ENCODE data around the gene AMBRA1. TPM values are rescaled to one million over a fixed set of nuclear protein-coding genes. Genes with fewer than 3 reads are reported as not detected.

The AMBRA1 gene
- total and polyA plus RNA-seq, 2 donors (not counting 3 experiments of a cell fraction or from before 2014, with no cell fraction given) = 18.4 to 32.4 TPM

DNA sequence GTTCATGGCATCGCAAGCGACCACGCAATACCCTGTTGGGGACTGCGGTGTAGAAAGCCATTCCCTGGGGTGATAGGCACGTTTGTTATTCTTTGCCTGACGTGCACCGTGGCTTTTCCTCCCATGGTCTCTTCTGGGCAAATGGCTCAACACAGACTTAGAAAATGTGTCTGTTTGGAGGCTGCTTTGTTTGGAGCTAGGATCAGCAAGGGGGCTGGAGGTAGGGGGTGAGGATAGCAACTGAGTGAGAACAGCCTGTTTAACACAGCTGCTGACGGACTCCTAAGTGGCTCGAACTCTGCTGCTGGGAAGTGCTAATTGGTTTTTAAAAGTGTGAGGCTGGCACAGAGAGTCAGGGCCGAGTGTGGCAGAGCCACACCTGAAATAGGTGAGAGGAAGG is 186.2 kb downstream of the AMBRA1 start:
- dilution Hi-C loops (cut with MboI; ENCODE audit: extremely low pct_ligation_motif_present, low sequenced_read_pairs) = no loop called here

More for the DNA sequence above, 186.2 kb downstream of the AMBRA1 start:
- no peak overlapping the region for H3K9ac ChIP-seq (replicated peaks; ENCODE audit: extremely low read depth, insufficient read depth, low read length)
- no peaks in the 10 kb centered on the region for H3K9me3 ChIP-seq (replicated peaks; ENCODE audit: control insufficient read depth, insufficient read depth, low read length)
- H3K27ac ChIP-seq (ENCODE audit: insufficient read depth, low read depth, low read length) = no peak overlapping the region
- H3K4me2 ChIP-seq (ENCODE audit: insufficient read depth, low read length) = no peak overlapping the region
- no peaks in the 10 kb centered on the region for H3K4me1 ChIP-seq (ENCODE audit: control insufficient read depth, extremely low read depth, insufficient read depth, low read length)
- H2AFZ ChIP-seq (ENCODE audit: low read depth, low read length) = no peak overlapping the region
- BruUV-seq (replicated peaks) = no TSS peak
- H3K27me3 ChIP-seq (ENCODE audit: control insufficient read depth in 2 of 2, insufficient read depth in 2 of 2, low read length in 2 of 2) = no peaks in the 10 kb centered on the region
- no peaks in the 10 kb centered on the region for H4K20me1 ChIP-seq (replicated peaks; ENCODE audit: control insufficient read depth, extremely low read depth, insufficient read depth, low read length)
- H3K9me1 ChIP-seq (replicated peaks; ENCODE audit: control insufficient read depth, extremely low read depth, insufficient read depth, low read length) = no peaks in the 10 kb centered on the region
- ChIA-PET CTCF (no interaction called here), POLR2A (no interaction called here)
- H3K79me2 ChIP-seq (ENCODE audit: control insufficient read depth, insufficient read depth, low read length) = no peaks in the 10 kb centered on the region
- TF ChIP-seq EZH2 (IDR thresholded peaks at IDR 0.05; ENCODE audit: borderline replicate concordance, low read depth, low read length, severe bottlenecking) (no peak), MYC (IDR thresholded peaks at IDR 0.05; ENCODE audit: low read depth, low read length) (no peak), POLR2AphosphoS5 (IDR thresholded peaks at IDR 0.05; ENCODE audit: insufficient read depth, low read depth, low read length) (no peak), JUN (IDR thresholded peaks at IDR 0.05; ENCODE audit: borderline replicate concordance, insufficient read depth, insufficient read length, low read depth) (no peak), GATA2 (IDR thresholded peaks at IDR 0.05; ENCODE audit: insufficient read depth, insufficient read length, low read depth, low read length) (no peak), FOS (IDR thresholded peaks at IDR 0.05; ENCODE audit: borderline replicate concordance, insufficient read depth, low read length) (no peak), POLR2A (IDR thresholded peaks at IDR 0.05; ENCODE audit: low read depth, low read length) (no peak)
- TF ChIP-seq, protein P1, sequence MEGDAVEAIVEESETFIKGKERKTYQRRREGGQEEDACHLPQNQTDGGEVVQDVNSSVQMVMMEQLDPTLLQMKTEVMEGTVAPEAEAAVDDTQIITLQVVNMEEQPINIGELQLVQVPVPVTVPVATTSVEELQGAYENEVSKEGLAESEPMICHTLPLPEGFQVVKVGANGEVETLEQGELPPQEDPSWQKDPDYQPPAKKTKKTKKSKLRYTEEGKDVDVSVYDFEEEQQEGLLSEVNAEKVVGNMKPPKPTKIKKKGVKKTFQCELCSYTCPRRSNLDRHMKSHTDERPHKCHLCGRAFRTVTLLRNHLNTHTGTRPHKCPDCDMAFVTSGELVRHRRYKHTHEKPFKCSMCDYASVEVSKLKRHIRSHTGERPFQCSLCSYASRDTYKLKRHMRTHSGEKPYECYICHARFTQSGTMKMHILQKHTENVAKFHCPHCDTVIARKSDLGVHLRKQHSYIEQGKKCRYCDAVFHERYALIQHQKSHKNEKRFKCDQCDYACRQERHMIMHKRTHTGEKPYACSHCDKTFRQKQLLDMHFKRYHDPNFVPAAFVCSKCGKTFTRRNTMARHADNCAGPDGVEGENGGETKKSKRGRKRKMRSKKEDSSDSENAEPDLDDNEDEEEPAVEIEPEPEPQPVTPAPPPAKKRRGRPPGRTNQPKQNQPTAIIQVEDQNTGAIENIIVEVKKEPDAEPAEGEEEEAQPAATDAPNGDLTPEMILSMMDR (IDR thresholded peaks at IDR 0.05; ENCODE audit: extremely low read depth in 1 of 2, insufficient read depth in 1 of 2, low read depth in 1 of 2, low read length in 2 of 2) = no peak
- TF ChIP-seq, protein P2, sequence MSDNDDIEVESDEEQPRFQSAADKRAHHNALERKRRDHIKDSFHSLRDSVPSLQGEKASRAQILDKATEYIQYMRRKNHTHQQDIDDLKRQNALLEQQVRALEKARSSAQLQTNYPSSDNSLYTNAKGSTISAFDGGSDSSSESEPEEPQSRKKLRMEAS (IDR thresholded peaks at IDR 0.05; ENCODE audit: insufficient read depth, insufficient read length) = no peak
- no peak for DNase-seq (ENCODE audit: low read depth, low spot score)
- peaks cover 3 to 15% of the 10 kb centered on the region in 2 experiments for H3K36me3 ChIP-seq (ENCODE audit: control insufficient read depth in 2 of 2, extremely low read depth in 1 of 2, insufficient read depth in 2 of 2, low read length in 2 of 2)
- FAIRE-seq = no peak
- intact Hi-C loops (cut with micrococcal nuclease) = no loop called here
- no peak overlapping the region for H3K4me3 ChIP-seq (replicated peaks in 1 of 3; ENCODE audit: insufficient read depth in 1 of 3, low read depth in 1 of 3, low read length in 3 of 3)
